CD1c-positive myeloid dendritic cell (primary cell): Measurements from ENCODE around the gene GGNBP2.

Experiments used
- DNase-seq: peaks from one replicate; pipeline ENCODE4 v3.0.0-alpha.2; 2016; ENCODE audit errors: extremely low spot score

Gene GGNBP2

DNA sequence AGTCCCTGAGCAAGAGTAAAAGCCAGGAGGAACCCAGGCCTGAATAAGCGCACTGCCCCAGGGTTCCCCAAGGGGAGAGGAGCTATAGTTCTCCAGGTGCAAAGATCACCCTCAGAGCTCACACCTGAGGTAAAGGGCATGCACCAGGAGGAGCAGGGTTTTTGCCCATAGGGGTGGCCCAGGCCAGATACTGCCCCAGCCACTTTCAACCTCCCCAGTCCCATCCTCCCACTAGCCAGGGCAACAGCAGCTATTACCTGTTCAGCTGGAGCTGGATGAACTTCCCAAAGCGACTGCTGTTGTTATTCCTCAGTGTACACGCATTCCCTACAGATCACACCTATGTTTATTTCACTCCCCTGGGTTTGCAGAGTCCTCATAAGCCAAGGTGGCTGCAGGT, 29.9 kb upstream of the GGNBP2 start:
- no peak for DNase-seq

DNA sequence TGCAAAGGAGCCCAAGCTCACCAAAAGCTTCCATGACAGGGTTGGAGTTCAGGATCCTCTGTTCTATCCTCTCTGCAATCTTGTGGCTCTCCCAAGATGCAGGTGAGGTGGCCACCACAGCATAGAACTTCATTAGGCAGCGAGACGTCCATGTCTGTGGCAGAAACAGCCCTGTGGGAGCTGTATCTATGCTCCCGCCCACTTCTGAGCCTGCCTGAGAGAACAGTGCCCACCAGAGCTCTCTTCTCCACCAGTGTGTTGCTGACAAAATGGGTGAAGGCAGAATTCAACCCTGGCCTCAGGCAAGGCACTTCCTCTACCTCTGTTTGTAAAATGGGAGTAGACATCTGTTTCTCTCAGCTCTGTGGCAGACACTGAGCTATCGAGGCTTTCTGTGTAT, 28.9 kb upstream of the GGNBP2 start:
- DNase-seq: no peak

DNA sequence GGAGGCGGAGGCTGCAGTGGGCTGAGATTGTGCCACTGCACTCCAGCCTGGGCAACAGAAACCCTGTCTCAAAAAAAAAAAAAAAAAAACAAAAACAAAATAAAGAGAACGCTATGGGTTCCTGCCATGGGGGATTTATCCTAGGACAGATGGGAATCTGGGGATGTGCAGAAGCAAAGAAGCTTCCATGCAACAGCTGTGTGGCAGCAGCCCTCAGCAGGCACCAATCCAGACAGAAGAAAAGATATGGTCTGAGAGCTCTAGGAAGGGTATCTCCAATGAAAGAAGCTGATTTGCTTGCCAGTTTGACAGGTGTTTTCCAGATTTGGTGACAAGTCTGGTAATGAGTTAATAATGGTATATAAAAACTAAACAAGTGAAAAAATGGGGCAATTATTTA, 21.6 kb upstream of the GGNBP2 start:
- no peak for DNase-seq

DNA sequence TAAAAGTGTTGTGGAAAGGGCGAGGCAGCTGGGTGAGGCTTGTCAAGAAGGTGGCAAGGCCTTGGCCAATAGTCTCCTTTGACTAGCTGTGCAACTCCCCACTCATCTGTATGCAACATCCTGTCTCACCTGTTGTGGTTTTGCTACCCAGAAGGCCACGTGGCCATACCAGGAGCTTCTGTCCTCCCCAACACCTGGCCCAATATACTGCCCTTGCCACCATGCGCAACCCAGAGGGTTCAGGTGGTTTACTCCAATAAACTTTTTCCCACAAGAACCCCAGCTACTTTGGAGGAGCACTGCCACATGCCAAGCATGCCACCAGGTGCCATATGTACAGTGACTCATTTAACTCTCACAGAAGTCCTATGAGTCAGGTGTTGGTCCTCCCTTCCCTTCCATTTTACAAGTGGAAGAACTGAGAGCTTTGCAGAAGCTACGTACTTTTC, 20.3 kb upstream of the GGNBP2 start:
- DNase-seq: no peak

DNA sequence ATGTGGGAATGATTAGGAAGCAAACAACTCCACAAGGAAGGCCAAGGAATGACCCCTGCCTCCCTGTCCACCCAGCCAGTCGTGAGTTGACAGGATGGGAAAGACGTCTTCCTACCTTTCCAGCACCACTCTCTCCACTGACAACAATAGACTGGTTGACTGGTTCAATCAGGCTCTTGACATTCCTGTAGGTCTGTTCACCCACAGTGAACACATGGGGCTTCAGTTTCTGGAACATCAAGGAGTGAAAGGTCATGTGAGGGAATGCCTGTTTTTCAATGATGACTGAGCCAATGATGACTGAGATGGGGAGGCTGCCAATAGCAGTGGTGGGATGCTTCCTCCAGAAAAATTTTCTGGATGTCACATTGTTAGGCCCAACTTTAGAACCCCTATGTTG, 19.6 kb upstream of the GGNBP2 start:
- no peak for DNase-seq

DNA sequence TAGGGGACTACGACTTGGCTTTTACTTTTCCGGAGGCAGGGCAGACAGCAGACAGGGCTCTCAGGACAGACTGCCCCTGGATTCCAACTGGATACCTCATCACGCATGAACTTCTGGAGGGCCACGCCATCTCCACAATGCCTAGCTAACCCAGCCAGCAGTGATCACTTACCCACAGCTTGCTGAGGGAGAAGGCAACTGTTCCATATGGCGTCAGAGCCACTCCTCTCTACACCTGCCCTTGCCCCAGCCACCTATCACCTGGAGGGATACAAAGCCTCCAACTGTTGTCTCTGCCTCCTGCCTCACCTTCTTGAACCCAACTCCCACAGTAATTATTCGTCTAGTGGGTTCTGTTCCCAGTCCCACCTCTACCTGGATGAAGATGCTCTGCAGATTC, 18.8 kb upstream of the GGNBP2 start:
- no peak for DNase-seq

DNA sequence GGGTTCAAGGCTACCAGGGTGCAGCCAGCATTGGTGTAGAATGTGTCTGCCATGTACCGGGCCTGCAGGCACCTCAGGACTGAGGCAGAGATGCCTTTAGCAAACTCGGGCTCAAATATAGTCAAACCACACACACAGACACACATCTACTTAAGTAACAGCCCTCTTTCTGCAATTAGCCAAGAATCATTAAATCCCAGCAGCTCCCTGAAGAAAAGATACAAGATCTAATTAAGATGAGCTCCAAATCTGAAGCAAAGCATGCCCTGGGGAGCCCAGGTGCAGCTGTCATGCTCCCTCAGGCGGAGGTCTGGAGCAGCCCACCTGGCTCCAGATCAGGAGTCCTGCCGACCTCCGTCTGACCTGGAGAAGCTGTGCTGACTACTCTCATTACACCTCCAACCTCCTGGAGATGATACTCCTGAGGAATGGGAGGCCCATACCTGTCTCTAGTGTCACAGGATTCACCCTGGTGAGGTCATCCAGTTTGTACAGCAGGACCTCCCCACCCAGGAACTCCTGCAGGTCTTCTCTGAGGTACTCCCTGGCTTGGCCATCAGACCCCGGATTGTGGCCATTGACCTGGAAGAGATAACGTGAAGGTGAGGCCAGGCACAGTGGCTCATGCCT, 17.0 kb upstream of the GGNBP2 start:
- DNase-seq: no peak

DNA sequence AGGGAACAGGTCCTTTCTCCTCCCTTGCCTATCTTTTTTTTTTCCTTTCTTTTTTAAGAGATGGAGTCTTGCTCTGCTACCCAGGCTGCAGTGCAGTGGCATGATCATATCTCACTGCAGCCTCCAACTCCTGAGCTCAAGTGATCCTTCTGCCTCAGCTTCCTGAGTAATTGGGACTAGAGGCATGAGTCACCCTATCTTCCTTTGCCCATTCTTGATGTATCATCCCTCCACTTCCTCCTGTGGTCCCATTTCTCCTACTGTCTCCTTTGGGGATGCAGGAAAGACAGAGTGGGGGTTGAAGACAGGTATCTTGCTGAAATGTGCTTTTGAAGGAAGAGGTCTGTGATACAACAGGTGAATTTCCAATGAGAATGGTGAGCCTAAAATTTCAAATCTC, 15.6 kb upstream of the GGNBP2 start:
- no peak for DNase-seq

DNA sequence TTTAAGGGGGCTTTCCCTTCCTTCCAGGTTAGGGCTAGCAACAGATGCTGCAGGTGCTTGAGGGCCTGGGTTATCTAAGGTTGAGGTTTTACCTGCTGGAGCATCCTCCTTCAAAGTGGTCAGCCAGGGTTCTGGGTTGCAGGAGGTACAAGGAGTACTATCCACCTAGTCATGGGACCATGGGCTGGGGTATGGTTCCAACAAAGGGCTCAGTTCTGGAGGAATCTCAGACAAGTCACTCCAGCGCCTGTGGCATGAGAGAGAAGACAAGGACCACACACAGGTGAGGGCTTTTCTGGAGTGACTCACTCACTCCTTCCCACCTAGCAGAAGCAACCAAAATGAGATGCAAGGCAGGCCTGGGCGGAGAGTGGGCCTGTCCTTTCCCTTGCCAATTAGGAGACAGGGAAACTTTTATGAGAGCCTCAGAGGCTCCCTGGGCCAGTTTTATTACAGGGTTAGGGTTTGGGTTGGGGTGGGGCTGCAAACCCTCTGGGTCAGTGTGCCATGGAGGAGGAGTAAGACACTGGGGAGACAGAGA, 12.2 kb upstream of the GGNBP2 start:
- DNase-seq: no peak

DNA sequence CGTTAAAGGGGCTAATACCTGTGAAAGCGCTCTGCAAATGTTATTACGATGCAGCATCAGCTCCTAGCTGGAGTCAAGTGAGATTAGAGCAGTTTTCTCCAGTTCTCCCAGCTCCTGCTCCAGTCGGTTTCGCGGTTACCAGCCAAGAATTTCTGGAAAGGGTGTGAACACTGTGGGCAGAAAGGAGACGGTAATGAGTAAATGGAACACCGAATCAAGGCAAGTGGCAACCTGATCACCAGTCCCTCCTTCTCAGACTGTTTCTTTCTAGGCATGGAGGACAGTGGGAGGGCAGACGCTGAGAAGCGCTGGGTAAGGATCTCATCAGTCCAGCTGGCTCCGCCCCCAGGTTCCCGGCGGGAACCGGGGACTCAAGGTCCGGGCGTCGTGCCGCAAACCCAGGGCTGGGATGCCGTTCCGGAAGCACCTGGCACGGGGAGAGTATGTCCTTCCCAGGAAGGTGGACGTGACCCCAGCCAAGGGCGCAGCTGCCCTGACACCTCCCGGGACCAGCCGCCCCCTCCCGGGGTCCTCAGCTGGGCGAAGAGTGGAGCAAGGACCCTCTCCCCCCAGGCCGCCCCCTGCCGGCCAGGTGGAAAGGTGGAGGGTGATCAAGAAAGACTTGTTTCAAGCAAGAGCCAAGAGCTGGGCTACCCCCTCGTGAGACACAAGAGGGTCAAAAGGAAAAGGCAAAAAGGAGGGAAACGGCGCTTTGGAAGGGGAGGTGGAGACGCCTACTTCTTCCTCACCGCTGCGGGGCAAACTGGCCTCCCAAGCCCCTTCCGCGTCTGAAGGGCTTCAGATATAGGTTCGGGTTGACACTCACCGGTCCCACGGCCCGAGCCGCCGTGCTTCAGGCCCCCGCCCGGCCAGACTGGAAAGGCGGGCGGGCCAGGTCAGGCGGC, 10.5 kb upstream of the GGNBP2 start:
- DNase-seq: peak; percentile 41

DNA sequence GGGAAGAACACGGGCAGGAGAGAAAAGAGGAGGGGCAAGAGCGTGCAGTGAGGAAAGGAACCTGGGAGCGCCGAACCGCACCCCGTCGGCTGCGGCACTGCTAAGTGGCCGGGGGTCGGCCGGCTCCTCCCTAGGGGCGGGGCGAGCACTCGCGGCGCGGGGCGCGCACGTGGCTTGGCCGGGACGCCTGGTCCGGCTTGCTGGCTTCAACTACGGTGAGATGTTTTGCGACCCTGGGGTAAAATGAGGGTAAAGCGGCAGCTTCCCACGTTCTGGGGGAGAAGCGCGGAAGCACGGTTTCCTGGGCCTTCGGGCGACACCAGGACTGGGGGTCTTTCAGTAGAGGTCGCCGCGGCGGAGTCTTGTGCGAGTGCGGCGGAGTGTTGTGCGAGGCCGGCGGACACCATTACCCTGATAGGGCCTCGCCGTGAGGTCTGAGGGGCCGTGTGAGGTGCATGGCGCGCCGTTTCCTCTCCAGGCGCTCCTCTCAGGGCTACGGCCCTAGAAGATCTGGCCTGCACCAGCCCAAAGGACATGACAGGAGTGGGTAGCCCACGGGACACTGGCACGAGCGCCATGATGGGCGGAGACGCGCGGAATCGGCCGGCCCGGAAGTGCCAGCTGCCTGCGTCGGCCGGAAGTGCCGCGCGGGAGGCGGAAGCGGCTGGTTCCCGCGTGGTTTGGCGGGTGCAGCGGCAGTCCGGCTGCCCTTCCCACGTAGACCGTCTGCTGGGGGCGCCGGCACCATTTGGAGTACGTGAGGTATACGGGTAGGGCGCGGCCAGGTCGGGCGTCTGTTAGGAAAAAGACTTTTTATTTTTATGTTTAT, 9.7 kb upstream of the GGNBP2 start, which contains the start of the genes MYO19 and PIGW:
Gene MYO19 (minus strand): TSS at position 29 of the 829 bp plus-strand sequence. CDS start 2,330 bp downstream, outside the sequence.
Gene PIGW (plus strand): TSS at position 148 of the 829 bp plus-strand sequence. CDS start 2,115 bp downstream, outside the sequence.
- peak; percentile 96 for DNase-seq

DNA sequence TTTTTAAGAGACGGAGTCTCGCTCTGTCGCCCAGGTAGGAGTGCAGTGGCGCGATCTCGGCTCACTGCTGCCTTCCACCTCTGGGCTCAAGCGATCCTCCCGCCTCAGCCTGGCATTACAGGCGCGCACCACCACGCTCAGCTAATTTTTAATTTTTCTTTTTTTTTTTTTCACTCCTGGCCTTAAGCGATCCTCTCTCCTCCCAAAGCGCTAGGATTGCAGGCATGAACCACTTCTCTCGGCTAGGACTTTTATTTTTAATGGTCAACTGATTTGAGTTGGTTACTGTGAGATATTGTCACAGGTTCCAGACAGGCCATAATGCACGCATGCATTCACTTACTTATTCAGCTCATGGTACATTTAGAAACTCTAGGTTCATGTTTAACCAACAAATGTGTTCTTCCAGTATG, 9.0 kb upstream of the GGNBP2 start:
- no peak for DNase-seq

DNA sequence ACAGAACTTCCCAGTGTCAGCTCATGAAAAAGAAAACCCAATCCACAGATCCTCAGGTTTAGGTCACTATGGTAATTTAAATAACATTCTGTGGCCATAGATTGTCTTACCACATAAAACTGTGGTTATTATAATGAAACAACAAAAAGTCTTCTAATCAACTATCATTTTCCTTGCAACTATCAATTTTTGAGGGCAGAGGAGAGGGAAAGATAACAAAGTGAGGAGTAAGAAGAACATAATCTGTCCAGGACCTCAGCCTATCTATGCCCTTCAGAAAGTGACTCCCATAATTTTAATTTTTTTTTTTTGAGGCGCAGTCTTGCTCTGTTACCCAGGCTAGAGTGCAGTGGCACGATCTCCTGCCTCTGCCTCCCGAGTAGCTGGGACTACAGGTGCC, 4.0 kb upstream of the GGNBP2 start:
- DNase-seq: no peak

DNA sequence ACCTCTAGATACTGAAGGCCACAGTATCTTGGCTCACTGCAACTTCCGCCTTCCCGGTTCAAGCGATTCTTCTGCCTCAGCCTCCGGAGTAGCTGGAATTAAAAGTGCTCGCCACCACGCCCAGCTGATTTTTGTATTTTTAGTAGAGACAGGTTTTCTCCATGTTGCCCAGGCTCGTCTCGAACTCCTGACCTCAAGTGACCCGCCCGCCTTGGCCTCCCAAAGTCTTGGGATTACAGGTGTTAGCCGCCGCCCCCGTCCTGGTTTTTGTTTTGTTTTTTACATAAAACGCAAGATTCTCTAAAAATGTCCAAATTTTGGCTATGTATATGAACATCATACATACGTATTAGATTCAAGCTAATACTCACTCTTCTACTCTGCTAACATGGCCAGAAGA, 2.0 kb upstream of the GGNBP2 start:
- DNase-seq: no peak

DNA sequence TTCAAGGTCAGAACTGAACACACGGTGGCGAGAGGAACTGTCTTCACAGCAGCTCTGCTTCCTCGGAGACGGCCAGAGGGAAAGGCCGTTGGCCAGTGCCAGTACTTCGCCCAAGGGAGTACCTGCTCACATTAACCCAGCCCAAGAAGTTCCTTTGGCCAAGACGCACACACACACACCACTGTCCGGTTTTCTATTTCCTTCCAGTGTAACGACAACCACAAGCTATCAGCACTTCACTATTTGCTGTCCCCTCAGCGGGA, 744 bp upstream of the GGNBP2 start:
- no peak for DNase-seq

DNA sequence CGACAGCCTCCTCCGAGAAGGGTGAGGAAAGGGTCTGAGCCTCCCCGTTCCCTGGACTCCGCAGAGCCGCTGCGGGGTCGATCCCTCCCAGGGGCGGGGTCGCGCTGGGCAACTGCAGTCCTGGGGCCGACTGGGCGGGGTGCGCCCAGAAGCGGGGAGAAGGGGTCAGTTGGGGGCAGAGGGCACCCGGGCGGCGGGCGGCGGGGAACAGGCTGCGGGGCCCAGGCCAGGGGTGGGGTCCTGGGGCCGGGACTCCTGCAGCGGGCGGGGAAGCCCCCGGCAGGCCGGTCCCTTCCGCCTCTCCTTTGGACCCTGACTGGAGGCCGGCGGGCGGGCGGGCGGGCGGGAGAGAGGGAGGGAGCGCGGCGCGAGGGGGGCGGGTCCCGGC, 352 bp downstream of the GGNBP2 start:
- no peak for DNase-seq

DNA sequence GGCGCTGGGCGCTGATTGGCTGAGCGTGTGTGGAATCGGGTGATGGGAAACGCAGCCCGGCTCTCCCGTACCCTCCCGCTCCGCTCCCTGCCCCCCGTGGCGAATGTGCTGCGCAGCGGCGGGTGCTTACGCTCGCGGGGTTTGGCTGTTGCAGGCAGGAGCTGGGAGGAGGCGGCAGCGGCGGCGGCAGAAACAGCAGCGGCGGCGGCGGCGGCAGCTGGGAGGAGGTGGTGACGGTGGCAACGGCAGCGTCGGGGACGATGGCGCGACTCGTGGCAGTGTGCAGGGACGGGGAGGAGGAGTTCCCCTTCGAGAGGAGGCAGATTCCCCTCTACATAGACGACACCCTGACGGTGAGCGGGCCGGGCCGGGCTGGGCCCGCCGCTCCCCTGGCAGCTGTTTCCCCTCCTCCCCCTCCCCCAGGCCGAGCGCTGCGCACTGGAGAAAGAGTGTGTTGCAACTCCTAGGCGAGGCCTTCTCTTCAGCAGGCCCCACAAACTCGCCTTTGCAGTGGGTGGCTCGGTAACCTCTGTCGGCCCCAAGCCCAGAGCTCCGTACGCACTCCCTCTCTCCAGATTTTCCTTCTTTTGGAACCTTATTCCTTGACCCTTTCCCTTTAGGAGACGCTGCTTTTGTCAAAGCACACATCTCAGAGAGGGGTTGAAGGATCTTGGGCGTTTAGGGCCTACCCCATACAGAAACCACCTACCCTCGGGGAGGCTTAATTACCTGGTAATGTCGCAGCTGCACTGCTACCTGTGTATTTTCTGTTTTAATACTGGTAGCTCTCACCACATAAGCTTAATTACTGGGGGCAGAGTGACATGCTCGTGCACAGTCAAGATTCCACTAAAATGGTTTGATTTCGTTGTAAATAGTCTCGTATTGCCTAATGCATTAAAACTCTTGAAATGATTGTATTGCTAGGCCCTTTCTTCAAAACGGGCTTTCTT, 1.0 kb downstream of the GGNBP2 start:
- peak; percentile 97 for DNase-seq

DNA sequence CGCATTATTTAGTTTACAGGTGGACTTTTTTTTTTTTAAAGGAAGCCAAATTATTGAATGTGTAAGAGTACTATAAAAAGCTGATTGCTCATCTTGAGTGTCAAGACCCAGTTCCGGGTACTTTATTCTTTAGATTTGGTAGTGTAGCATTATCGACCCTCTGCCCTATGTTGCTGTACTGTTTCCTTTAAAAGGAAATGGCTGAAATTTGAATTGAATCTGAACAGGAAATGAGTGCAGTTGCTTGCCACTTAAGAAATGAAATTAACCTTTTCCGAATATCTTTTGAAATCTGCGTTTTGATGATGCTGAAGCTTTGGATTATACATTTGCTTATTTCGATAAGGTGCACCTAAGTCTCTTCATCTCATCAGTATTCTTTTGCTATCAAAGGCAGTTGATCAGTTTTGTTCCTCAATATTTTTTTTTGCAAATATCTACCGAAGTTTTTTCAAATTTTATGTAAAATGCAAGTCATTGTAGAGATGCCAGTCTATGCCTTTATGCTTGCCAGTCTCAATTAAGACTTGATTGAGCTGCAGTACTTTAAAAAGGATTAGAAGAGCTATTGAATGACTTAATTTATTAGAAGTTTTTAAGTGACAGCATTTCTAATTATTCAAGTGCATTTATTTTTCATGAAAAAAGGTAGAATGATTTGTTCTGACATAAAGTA, 1.8 kb downstream of the GGNBP2 start:
- DNase-seq: no peak

DNA sequence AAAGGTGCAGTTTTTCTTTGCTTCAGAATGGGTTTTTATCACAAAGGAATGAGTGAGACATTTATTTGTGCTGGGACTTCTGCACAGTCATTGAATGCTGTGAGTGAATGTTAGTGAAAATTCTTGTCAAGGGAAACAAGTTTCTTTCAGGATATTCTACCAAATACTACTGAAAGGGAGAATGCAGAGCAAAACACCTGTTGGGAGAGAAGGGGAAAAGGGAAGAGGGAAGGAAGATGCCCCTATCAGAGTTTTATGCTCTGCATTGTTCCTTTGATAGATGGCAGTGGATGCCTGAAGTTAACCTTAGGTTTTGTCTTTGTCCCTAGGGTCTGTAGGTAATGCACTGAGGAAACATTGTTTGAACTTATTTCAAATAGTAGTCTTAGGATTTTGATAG, 3.1 kb downstream of the GGNBP2 start:
- no peak for DNase-seq
